Hippocampal formation (tissue), 2 donors: ENCODE data around the gene FBN2.
"Not testable (repeated sequence)": the region's sequence is repeated elsewhere in the genome, so short reads cannot be mapped to it uniquely, and the experiment has no call there.

Source experiments
- DNase-seq, 2 donors: peaks; one replicate each; lab custom pipeline; 2025; lab: John Stamatoyannopoulos, UW

Gene FBN2

GRCh38 chr5:128478386-128479368 lies 59.4 kb downstream of the FBN2 start:
- DNase-seq: no peak

GRCh38 chr5:128477944-128478343 lies 60.1 kb downstream of the FBN2 start:
- DNase-seq: no peak

GRCh38 chr5:128475693-128476092 lies 62.4 kb downstream of the FBN2 start:
- DNase-seq: no peak

- DNase-seq: no peak
Measured at GRCh38 chr5:128472919-128473318, 65.1 kb downstream of the FBN2 start.

- DNase-seq: no peak
Measured at GRCh38 chr5:128472036-128472435, 66.0 kb downstream of the FBN2 start.

GRCh38 chr5:128470663-128471062 lies 67.4 kb downstream of the FBN2 start:
- no peak for DNase-seq

GRCh38 chr5:128469912-128470311 lies 68.1 kb downstream of the FBN2 start:
- no peak for DNase-seq

- DNase-seq: no peak
Measured at GRCh38 chr5:128466980-128467379, 71.1 kb downstream of the FBN2 start.

GRCh38 chr5:128466554-128466953 lies 71.5 kb downstream of the FBN2 start:
- no peak for DNase-seq

GRCh38 chr5:128464596-128464995 lies 73.4 kb downstream of the FBN2 start:
- no peak for DNase-seq

- no peak for DNase-seq
Measured at GRCh38 chr5:128462330-128462729, 75.7 kb downstream of the FBN2 start.

- not testable (repeated sequence) for DNase-seq
Measured at GRCh38 chr5:128457147-128457915, 80.7 kb downstream of the FBN2 start.

GRCh38 chr5:128455841-128456361 lies 82.1 kb downstream of the FBN2 start:
- DNase-seq: no peak

GRCh38 chr5:128453121-128453520 lies 84.9 kb downstream of the FBN2 start:
- no peak for DNase-seq

- not testable (repeated sequence) for DNase-seq
Measured at GRCh38 chr5:128447224-128447623, 90.8 kb downstream of the FBN2 start.

GRCh38 chr5:128441941-128442350 lies 96.1 kb downstream of the FBN2 start:
- no peak for DNase-seq

GRCh38 chr5:128441165-128441564 lies 96.9 kb downstream of the FBN2 start:
- DNase-seq: no peak

GRCh38 chr5:128436749-128437188 lies 101.3 kb downstream of the FBN2 start:
- no peak for DNase-seq

GRCh38 chr5:128435861-128436260 lies 102.2 kb downstream of the FBN2 start:
- no peak for DNase-seq

- no peak for DNase-seq
Measured at GRCh38 chr5:128434993-128435392, 103.1 kb downstream of the FBN2 start.

GRCh38 chr5:128432913-128433440 lies 105.1 kb downstream of the FBN2 start:
- no peak for DNase-seq

GRCh38 chr5:128427921-128428320 lies 110.1 kb downstream of the FBN2 start:
- no peak for DNase-seq
